ENCODE measurements around the gene DRD1. TPM values are rescaled to one million over a fixed set of nuclear protein-coding genes. Genes with fewer than 3 reads are reported as not detected.

Gene DRD1
- total RNA-seq, 8 experiments from 2014 or later, result 0.08 to 18.5 (median 1.3) TPM

DNA sequence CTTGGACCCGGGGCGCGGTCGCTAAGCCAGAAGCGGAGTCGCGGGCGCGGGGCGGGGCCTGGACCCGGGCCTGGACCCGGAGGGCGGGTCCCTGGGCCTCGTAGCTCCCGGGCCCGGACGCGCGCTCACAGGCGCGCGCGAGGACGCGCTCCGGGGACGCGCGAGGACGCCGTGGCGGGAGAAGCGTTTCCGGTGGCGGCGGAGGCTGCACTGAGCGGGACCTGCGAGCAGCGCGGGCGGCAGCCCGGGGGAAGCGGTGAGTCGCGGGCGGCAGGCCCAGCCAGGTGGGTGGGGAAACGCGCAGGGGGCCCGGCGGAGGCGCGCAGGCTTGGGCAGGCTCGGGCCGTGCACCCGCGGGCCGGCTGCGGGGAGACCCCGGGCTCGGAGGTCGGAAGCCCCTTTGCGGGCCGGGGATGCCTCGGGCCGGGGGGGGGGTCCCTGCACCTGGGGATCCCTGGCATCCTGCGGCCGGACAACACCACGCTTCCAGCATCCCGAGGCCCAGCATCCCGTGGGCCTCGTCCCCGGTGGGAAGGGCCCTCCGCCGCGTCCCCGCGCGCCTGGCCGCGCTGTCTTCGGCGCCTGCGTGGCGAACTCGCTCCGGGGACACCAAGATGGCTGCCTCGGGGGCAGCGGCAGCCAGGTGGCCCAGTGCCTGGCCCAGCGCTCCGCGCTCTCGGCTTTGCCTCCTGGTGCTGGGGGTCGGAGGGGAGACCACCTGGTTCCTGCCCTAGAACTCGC, 34.6 kb upstream of the DRD1 start, which contains the start of gene SFXN1:
TSS of gene SFXN1 (plus strand) at position 177 of the 741 bp plus-strand sequence. CDS start 13,544 bp downstream, outside the sequence.
- peak; percentile 87 to 92 (median 88) for ATAC-seq (replicated peaks in 6 of 8)
- WGBS, 10 experiments, result 20% methylated on average over 1 of the region's 94 CpGs; no CpG with 5 or more reads in 9 of the 10 experiments
- in situ Hi-C loops (cut with MboI; ENCODE audit: low pct_unique_long_range_greater_than_20kb in 2 of 9, low sequenced_read_pairs in 9 of 9, unreplicated experiment in 9 of 9), result no loop called here
- peak within 1 kb of the TSS; percentile 88 to 92 for H3K27ac ChIP-seq
- peaks cover 11 to 18% of the 10 kb centered on the region in 2 donors for H3K4me1 ChIP-seq (replicated peaks in 1 of 2)
- H3K4me3 ChIP-seq, result peak within 1 kb of the TSS; percentile 65 to 85 (median 72)

DNA sequence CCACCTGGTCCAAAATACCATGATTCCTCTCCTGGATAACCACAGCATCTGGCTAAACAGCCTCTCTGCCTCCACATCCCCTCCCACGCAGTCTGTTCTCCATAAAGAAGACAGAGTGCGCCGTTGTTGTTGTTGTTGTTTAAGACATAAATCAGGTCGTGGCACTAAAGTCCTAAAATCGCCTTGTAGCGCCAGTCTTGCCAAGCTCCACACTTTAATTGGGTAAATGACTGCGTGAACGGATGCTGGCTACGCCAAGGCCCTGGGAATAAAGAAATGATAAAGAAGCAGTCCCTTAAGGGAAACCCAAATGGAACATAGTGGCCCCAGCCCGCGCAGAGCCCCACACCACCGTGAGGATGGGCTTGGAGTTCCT, 34.0 kb upstream of the DRD1 start:
- in situ Hi-C loops (cut with MboI; ENCODE audit: low pct_unique_long_range_greater_than_20kb in 2 of 9, low sequenced_read_pairs in 9 of 9, unreplicated experiment in 9 of 9), result no loop called here
- Histone ChIP-seq H3K4me1 (replicated peaks in 1 of 2) (peaks cover 11 to 18% of the 10 kb centered on the region in 2 donors), H3K4me3 (peak overlapping the region; percentile 65 to 85 (median 72)), H3K27ac (peak overlapping the region in 1 of 2 donors; percentile 88)
- peak in 1 of 8 experiments; percentile 1 for ATAC-seq (replicated peaks in 6 of 8)
- WGBS, 10 experiments, result 0 to 22% (median 5%) methylated on average over 3 to 8 of the region's 12 CpGs; no CpG with 5 or more reads in 6 of the 10 experiments

DNA sequence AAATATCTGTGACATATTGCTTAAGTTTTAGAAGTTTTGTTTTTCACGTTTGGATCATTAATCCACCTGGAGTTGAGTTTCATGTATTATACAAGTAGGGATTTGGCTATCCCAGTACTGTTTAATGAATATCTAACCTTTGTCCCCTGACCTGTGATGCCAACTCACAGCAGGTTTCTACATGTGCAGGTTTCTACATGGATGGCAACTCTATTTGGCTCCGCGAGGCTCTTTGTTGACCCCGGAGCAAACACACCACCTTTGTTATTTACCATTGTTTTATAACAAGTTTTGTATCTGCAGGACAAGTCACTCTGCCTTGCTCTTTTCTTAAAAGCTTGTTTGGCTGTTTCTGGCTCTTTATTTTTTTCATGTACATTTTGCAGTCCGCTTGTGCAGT, 33.5 kb upstream of the DRD1 start:
- Histone ChIP-seq H3K27ac (no peak overlapping the region), H3K4me1 (replicated peaks in 1 of 2) (peaks cover 11 to 18% of the 10 kb centered on the region in 2 donors), H3K4me3 (no peak overlapping the region)
- ATAC-seq (replicated peaks in 6 of 8), result no peak
- in situ Hi-C loops (cut with MboI; ENCODE audit: low pct_unique_long_range_greater_than_20kb in 2 of 9, low sequenced_read_pairs in 9 of 9, unreplicated experiment in 9 of 9), result no loop called here
- 63 to 98% (median 80%) methylated on average over 1 to 5 of the region's 5 CpGs; no CpG with 5 or more reads in 2 of the 10 experiments for WGBS, 10 experiments

DNA sequence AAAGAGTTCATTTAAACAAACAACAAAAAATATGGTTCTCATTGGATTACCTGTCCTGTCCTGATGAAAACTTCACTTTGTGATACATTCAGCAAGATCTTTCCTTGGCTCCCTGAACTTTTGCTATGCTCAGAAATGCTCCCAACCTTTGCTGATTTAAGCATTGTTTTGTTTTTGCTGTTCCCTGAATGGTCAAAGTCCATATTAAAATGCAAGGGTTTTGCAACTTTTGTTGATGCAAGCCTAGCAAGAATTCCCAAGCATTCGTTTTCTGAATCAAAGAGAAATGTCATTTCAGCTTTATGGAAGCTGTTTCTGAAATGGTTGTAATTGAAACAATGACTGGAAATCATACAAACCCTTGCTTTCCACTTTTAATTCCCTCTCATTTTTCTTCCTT, 31.3 kb upstream of the DRD1 start:
- H3K27ac ChIP-seq, result no peak overlapping the region
- in situ Hi-C loops (cut with MboI; ENCODE audit: low pct_unique_long_range_greater_than_20kb in 2 of 9, low sequenced_read_pairs in 9 of 9, unreplicated experiment in 9 of 9), result no loop called here

DNA sequence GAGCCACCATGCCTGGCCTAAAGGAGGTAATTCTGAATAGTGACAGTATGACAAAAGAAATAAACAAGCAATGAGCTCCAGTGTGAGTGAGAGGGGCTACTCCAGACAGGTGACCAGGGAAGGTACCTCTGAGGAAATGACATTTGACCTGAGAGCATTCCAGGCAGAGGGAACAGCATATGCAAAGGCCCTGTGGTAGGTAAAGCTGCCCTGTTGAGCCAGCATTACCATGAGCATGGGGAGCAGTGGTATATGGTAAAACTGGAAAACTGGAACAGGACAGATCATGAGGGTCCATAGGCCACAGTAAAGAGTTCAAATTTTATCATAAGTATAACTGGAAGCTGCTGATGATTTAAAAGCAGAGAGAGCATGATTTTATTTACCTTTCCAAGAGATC, 28.4 kb upstream of the DRD1 start:
- Histone ChIP-seq H3K4me1 (replicated peaks in 1 of 2) (no peaks in the 10 kb centered on the region), H3K4me3 (no peak overlapping the region), H3K27ac (no peak overlapping the region)
- in situ Hi-C loops (cut with MboI; ENCODE audit: low pct_unique_long_range_greater_than_20kb in 2 of 9, low sequenced_read_pairs in 9 of 9, unreplicated experiment in 9 of 9), result no loop called here
- ATAC-seq (replicated peaks in 6 of 8), result no peak

More for the DNA sequence above, 31.3 kb upstream of the DRD1 start:
- Histone ChIP-seq H3K4me1 (replicated peaks in 1 of 2) (peaks cover 9 to 12% of the 10 kb centered on the region in 2 donors), H3K4me3 (no peak overlapping the region)
- no peak for ATAC-seq (replicated peaks in 6 of 8)
- 8 to 86% (median 56%) methylated on average over 1 of the region's 1 CpG; no CpG with 5 or more reads in 1 of the 10 experiments for WGBS, 10 experiments

DNA sequence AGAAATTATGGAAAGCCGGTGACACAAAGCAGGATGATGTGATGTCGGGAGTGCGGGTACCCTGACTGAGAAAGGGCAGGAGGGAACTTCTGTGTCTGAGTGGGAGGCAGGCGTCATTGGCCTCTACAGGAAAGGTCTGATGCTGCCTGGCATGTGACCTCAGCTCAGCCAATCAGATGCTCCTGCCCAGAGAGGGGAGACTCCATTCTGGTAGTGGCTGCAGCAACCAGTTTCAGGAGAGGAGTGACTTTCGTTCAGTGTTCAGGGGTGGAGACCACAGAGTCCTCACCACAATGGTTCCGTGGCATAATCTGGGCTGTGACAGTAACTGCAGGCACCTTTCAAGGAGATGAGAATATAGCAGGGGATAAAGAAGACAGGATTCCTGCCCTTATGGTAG, 27.6 kb upstream of the DRD1 start:
- in situ Hi-C loops (cut with MboI; ENCODE audit: low pct_unique_long_range_greater_than_20kb in 2 of 9, low sequenced_read_pairs in 9 of 9, unreplicated experiment in 9 of 9), result no loop called here
- whole genome bisulfite sequencing, 10 experiments, result 0 to 100% (median 67%) methylated on average over 1 to 3 of the region's 6 CpGs; no CpG with 5 or more reads in 1 of the 10 experiments
- no peak for ATAC-seq (replicated peaks in 6 of 8)
- no peak overlapping the region for H3K4me3 ChIP-seq
- no peaks in the 10 kb centered on the region for H3K4me1 ChIP-seq (replicated peaks in 1 of 2)
- H3K27ac ChIP-seq, result no peak overlapping the region

DNA sequence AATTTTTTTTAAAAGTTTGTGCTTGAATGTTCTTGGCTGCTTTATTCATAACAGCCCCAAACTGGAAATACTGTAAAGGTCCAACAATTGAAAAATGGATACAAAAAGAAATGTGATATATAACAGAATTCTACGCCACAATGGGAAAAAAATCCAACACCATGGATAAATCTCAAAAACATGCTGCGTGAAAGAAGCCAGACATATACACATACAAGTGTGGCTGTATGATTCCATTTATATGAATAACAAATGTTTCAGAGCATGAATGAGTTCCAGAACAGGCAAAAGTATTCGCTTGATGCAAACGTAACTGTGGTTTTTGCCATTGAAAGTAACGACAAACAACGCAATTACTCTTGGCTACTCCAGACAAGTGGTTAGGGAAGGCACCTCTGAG, 27.2 kb upstream of the DRD1 start:
- in situ Hi-C loops (cut with MboI; ENCODE audit: low pct_unique_long_range_greater_than_20kb in 2 of 9, low sequenced_read_pairs in 9 of 9, unreplicated experiment in 9 of 9), result no loop called here
- 21 to 100% (median 88%) methylated on average over 1 to 6 of the region's 6 CpGs for WGBS, 10 experiments
- H3K4me3 ChIP-seq, result no peak overlapping the region
- no peaks in the 10 kb centered on the region for H3K4me1 ChIP-seq (replicated peaks in 1 of 2)
- no peak overlapping the region for H3K27ac ChIP-seq
- ATAC-seq (replicated peaks in 6 of 8), result no peak

DNA sequence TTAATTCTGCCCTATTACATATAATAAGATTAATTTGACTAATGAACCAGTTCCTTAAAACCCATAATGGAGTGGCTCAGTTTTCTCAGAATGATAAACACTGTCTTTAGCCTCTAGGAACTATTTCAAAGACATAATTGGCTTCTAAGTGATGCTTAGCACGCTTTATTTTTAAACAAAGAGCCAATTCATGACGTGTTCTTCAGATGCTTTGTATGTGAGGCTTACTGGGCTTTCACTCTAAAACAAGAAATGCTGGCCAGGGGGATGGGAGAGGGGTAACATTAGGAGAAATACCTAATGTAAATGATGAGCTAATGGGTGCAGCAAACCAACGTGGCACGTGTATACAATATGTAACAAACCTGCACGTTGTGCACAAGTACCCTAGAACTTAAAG, 26.8 kb upstream of the DRD1 start:
- Histone ChIP-seq H3K4me1 (replicated peaks in 1 of 2) (no peaks in the 10 kb centered on the region), H3K4me3 (no peak overlapping the region), H3K27ac (no peak overlapping the region)
- no peak for ATAC-seq (replicated peaks in 6 of 8)
- 0 to 85% (median 59%) methylated on average over 1 to 5 of the region's 5 CpGs; no CpG with 5 or more reads in 1 of the 10 experiments for WGBS, 10 experiments
- in situ Hi-C loops (cut with MboI; ENCODE audit: low pct_unique_long_range_greater_than_20kb in 2 of 9, low sequenced_read_pairs in 9 of 9, unreplicated experiment in 9 of 9), result no loop called here

DNA sequence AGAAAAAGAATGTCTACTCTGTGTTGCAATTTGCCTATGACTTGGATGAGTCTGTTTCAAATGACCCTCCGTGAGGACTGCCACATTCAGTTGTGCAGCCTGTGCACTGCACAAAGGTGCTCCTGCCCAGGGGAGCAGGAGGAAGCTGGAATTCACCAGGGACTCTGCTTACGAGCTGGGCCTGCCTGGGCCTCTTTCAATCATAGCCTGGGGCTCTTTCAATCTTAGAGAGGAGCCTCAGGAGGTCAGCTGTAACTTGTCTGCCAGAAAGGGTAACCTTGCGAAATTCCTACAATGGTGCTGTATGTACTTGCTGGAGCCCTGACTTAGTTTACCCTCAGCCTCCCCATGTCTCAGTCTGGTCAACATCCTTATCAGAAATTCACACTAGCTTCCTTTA, 25.9 kb upstream of the DRD1 start:
- Histone ChIP-seq H3K4me1 (replicated peaks in 1 of 2) (no peaks in the 10 kb centered on the region), H3K4me3 (no peak overlapping the region), H3K27ac (no peak overlapping the region)
- WGBS, 10 experiments, result 0 to 88% (median 47%) methylated on average over 1 to 3 of the region's 3 CpGs; no CpG with 5 or more reads in 2 of the 10 experiments
- in situ Hi-C loops (cut with MboI; ENCODE audit: low pct_unique_long_range_greater_than_20kb in 2 of 9, low sequenced_read_pairs in 9 of 9, unreplicated experiment in 9 of 9), result no loop called here
- ATAC-seq (replicated peaks in 6 of 8), result no peak

DNA sequence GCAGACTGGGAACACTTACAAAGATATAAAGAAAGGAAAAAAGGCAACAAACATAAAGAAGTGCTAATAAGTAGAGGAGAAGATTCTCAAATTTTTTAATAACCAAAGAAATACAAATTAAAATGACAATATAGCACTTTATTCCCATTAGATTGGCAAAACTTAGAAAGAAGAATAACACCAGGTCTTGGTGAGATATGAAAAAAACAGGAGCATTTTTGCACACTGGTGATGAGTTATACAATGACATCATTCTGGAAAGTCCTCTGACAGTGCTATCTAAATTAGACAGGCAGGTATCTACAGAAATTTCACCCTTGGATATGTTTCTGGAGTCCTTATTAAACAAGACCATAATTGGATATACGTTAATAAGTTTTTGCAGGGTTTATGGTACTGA, 24.9 kb upstream of the DRD1 start:
- no peak for ATAC-seq (replicated peaks in 6 of 8)
- 14 to 100% (median 90%) methylated on average over 1 of the region's 1 CpG; no CpG with 5 or more reads in 2 of the 10 experiments for WGBS, 10 experiments
- Histone ChIP-seq H3K4me3 (no peak overlapping the region), H3K27ac (no peak overlapping the region), H3K4me1 (replicated peaks in 1 of 2) (no peaks in the 10 kb centered on the region)
- in situ Hi-C loops (cut with MboI; ENCODE audit: low pct_unique_long_range_greater_than_20kb in 2 of 9, low sequenced_read_pairs in 9 of 9, unreplicated experiment in 9 of 9), result no loop called here

DNA sequence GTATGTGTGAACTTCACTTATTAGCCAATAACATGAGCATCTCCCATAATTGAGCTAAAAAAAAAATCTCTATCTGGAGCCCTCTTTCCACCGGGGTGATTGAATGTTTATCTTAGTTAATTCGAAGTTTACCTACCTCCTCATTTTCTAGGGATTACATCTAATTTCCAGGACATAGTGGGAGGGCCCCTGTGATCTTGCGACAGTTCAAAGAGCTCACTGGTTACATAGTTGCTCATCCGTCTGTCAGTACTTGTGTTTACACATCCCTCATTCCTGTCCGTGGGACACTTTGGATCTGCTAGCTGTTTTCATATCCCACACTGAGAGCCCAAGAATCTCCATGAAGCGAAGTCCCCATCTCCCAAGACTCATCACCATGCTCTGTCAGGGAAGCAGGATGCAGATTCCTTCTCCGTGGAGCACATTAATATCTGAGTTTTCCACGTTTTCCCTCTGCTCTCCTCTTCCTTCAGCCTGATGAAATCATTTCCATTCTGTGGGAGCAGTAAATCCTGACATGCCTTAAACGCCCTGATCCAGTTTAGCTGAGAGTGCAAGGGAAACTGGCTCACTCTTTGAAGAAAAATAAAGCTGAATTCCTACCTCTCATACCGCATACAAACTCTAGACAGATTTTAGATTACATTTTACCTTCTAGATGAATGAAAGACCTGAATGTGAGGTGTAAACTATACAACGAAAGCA, 24.2 kb upstream of the DRD1 start:
- in situ Hi-C loops (cut with MboI; ENCODE audit: low pct_unique_long_range_greater_than_20kb in 2 of 9, low sequenced_read_pairs in 9 of 9, unreplicated experiment in 9 of 9), result no loop called here
- 4 to 72% (median 40%) methylated on average over 1 to 8 of the region's 11 CpGs; no CpG with 5 or more reads in 1 of the 10 experiments for WGBS, 10 experiments
- peak in 3 of 8 experiments; percentile 29 to 58 (median 39) for ATAC-seq (replicated peaks in 6 of 8)

DNA sequence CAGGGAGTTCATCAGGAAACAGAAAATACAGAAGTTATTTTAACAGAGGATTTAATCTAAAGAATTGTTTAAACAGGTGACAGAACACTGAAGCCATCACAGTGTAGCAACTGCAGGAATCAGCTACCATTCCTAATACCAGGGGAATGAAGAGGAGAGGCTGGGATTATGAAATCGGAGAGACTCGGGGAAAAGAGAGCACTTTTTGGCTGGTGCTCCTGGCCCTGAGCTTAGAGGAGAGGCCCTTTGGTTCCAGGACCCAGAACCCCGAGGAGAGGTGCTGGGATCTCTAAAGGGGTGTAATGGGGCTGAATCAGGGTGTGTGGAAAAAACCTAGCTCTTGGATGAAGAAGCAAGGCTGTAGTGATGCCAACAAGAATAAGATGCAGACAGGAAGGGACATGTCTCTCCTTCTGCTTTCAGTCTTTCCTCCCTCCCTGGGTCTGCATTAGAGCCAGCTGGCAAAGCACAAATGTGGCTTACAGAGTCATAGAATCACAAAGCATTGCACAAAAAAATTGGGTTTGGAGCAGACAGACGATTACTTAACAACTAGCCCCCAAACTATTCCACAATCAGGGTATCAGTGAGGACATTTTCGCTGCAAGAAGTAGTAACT, 22.8 kb upstream of the DRD1 start:
- Histone ChIP-seq H3K4me3 (no peak overlapping the region), H3K27ac (no peak overlapping the region), H3K4me1 (replicated peaks in 1 of 2) (no peaks in the 10 kb centered on the region)
- in situ Hi-C loops (cut with MboI; ENCODE audit: low pct_unique_long_range_greater_than_20kb in 2 of 9, low sequenced_read_pairs in 9 of 9, unreplicated experiment in 9 of 9), result no loop called here
- WGBS, 10 experiments, result 0 to 80% (median 48%) methylated on average over 1 to 5 of the region's 5 CpGs; no CpG with 5 or more reads in 2 of the 10 experiments
- peak in 1 of 8 experiments; percentile 22 for ATAC-seq (replicated peaks in 6 of 8)

More for the DNA sequence above, 24.2 kb upstream of the DRD1 start:
- Histone ChIP-seq H3K4me3 (no peak overlapping the region), H3K4me1 (replicated peaks in 1 of 2) (no peaks in the 10 kb centered on the region), H3K27ac (no peak overlapping the region)

DNA sequence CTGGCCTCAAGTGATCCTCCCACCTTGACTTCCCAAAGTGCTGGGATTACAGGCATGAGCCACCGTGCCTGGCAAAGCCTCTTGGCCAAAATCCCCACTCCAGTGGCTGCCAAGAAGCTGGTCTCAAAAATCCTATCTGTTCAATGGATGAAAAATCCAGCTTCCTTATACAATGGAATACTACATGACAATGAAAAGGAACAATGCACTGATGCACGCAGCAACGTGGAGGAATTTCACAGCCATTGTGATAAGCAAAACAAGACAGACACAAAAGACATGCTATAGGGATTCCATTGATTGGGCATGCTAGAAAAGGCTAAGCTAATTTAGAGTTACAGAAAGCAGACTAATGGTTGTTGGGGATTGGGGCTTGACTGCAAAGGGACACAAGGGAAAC, 21.3 kb upstream of the DRD1 start:
- 0 to 33% (median 10%) methylated on average over 1 to 3 of the region's 3 CpGs; no CpG with 5 or more reads in 2 of the 10 experiments for WGBS, 10 experiments

More for the DNA sequence above, 21.3 kb upstream of the DRD1 start:
- no peak for ATAC-seq (replicated peaks in 6 of 8)
- Histone ChIP-seq H3K27ac (no peak overlapping the region), H3K4me3 (no peak overlapping the region), H3K4me1 (replicated peaks in 1 of 2) (no peaks in the 10 kb centered on the region)
- in situ Hi-C loops (cut with MboI; ENCODE audit: low pct_unique_long_range_greater_than_20kb in 2 of 9, low sequenced_read_pairs in 9 of 9, unreplicated experiment in 9 of 9), result no loop called here
